Trophoblast cell (in vitro differentiated cells and primary cell): ENCODE data around the gene HSP90AA1. TPM values are rescaled to one million over a fixed set of nuclear protein-coding genes. Genes with fewer than 3 reads are reported as not detected.
A peak's percentile ranks its signal among the peaks of the same experiment; 100 is the strongest.
"Not testable (repeated sequence)": the region's sequence is repeated elsewhere in the genome, so short reads cannot be mapped to it uniquely, and the experiment has no call there.

ENCODE experiments used
- DNase-seq, 2 donors: peaks; one replicate each; pipeline ENCODE4 v3.0.0-alpha.2; 2016
- H2AFZ ChIP-seq: 2 replicates; pipeline ENCODE4 v1.6.1; 2013; ENCODE audit warnings: low read length, moderate library complexity, mild to moderate bottlenecking; ENCODE audit not compliant: insufficient read depth, poor library complexity
- H2AK5ac ChIP-seq: 2 replicates; pipeline ENCODE4 v1.6.1; 2013; ENCODE audit warnings: mild to moderate bottlenecking, low read length
- H2BK120ac ChIP-seq: 2 replicates; pipeline ENCODE4 v1.6.1; 2013; ENCODE audit warnings: low read length, mild to moderate bottlenecking, moderate library complexity; ENCODE audit not compliant: insufficient read depth, poor library complexity
- H2BK12ac ChIP-seq: 2 replicates; pipeline ENCODE4 v1.6.1; 2013; ENCODE audit warnings: mild to moderate bottlenecking, low read length, moderate library complexity
- H2BK5ac ChIP-seq: 2 replicates; pipeline ENCODE4 v1.6.1; 2013; ENCODE audit warnings: low read length, low read depth, moderate library complexity, mild to moderate bottlenecking; ENCODE audit not compliant: poor library complexity
- H3K14ac ChIP-seq: 2 replicates; pipeline ENCODE4 v1.6.1; 2013; ENCODE audit warnings: mild to moderate bottlenecking, low read length
- H3K18ac ChIP-seq: 2 replicates; pipeline ENCODE4 v1.6.1; 2013; ENCODE audit warnings: mild to moderate bottlenecking, low read length
- H3K23ac ChIP-seq: 2 replicates; pipeline ENCODE4 v1.6.1; 2013; ENCODE audit warnings: low read length
- H3K27ac ChIP-seq: 2 replicates; pipeline ENCODE4 v1.5.1; 2013; ENCODE audit warnings: low read depth, mild to moderate bottlenecking, inconsistent platforms, low read length, moderate library complexity
- H3K27me3 ChIP-seq: 2 replicates; pipeline ENCODE4 v1.6.1; 2013; ENCODE audit warnings: inconsistent platforms, mild to moderate bottlenecking, low read length, moderate library complexity; ENCODE audit not compliant: insufficient read depth
- H3K36me3 ChIP-seq, 2 experiments: 1 replicate in 1 of 2; 2 replicates in 1 of 2; pipeline ENCODE4 v1.6.1; 2013; ENCODE audit warnings: low read length in 2 of 2, mild to moderate bottlenecking in 2 of 2, moderate library complexity in 1 of 2; ENCODE audit not compliant: insufficient read depth in 2 of 2, control insufficient read depth in 1 of 2
- H3K4ac ChIP-seq: 2 replicates; pipeline ENCODE4 v1.6.1; 2013; ENCODE audit warnings: low read depth, mild to moderate bottlenecking, low read length, moderate library complexity
- H3K4me1 ChIP-seq, 2 experiments: 1 replicate in 1 of 2; 2 replicates in 1 of 2; pipeline ENCODE4 v1.6.1; 2013; ENCODE audit warnings: low read length in 2 of 2, mild to moderate bottlenecking in 2 of 2, moderate library complexity in 1 of 2; ENCODE audit not compliant: insufficient read depth in 2 of 2, control insufficient read depth in 1 of 2
- H3K4me2 ChIP-seq: 2 replicates; pipeline ENCODE4 v1.6.1; 2013; ENCODE audit warnings: inconsistent platforms, mild to moderate bottlenecking, low read length, moderate library complexity
- H3K4me3 ChIP-seq: 2 replicates; pipeline ENCODE4 v1.5.1; 2013; ENCODE audit warnings: mild to moderate bottlenecking, low read depth, low read length, inconsistent platforms
- H3K79me1 ChIP-seq: one replicate; pipeline ENCODE4 v1.6.1; 2013; ENCODE audit warnings: low read length
- H3K79me2 ChIP-seq: 2 replicates; pipeline ENCODE4 v1.6.1; 2013; ENCODE audit warnings: low read length, mild to moderate bottlenecking; ENCODE audit not compliant: control insufficient read depth, insufficient read depth, poor library complexity
- H3K9ac ChIP-seq: 2 replicates; pipeline ENCODE4 v1.6.1; 2013; ENCODE audit warnings: mild to moderate bottlenecking, low read length
- H3K9me3 ChIP-seq: 2 replicates; pipeline ENCODE4 v1.6.1; 2013; ENCODE audit warnings: low read depth, mild to moderate bottlenecking, control low read depth, inconsistent platforms, low read length; ENCODE audit not compliant: insufficient read depth
- H4K12ac ChIP-seq: 2 replicates; pipeline ENCODE4 v1.6.1; 2013; ENCODE audit warnings: low read depth, mild to moderate bottlenecking, low read length, moderate library complexity
- H4K8ac ChIP-seq: 2 replicates; pipeline ENCODE4 v1.6.1; 2013; ENCODE audit warnings: low read depth, mild to moderate bottlenecking, low read length, moderate library complexity
- H4K91ac ChIP-seq: one replicate; pipeline ENCODE4 v1.6.1; 2013; ENCODE audit warnings: low read depth, mild to moderate bottlenecking, low read length, moderate library complexity
- WGBS: extraction: QIAGEN DNeasy Blood & Tissue Kit; methylation state at CpG from one replicate; pipeline ENCODE4 v1.1.7; 2013; ENCODE audit warnings: missing lambda C conversion rate; ENCODE audit not compliant: insufficient read length, insufficient coverage; ENCODE audit errors: extremely low coverage; 5-methylcytosine and 5-hydroxymethylcytosine counted together
- polyA plus RNA-seq: library from polyadenylated mRNA; stranded (reverse); fragments of 200-250 nt; gene quantifications from 2 replicates; pipeline ENCODE4 v1.2.3, GENCODE V29; 2013

The HSP90AA1 gene
- 699 and 726 TPM in 2 replicates for polyA plus RNA-seq

DNA sequence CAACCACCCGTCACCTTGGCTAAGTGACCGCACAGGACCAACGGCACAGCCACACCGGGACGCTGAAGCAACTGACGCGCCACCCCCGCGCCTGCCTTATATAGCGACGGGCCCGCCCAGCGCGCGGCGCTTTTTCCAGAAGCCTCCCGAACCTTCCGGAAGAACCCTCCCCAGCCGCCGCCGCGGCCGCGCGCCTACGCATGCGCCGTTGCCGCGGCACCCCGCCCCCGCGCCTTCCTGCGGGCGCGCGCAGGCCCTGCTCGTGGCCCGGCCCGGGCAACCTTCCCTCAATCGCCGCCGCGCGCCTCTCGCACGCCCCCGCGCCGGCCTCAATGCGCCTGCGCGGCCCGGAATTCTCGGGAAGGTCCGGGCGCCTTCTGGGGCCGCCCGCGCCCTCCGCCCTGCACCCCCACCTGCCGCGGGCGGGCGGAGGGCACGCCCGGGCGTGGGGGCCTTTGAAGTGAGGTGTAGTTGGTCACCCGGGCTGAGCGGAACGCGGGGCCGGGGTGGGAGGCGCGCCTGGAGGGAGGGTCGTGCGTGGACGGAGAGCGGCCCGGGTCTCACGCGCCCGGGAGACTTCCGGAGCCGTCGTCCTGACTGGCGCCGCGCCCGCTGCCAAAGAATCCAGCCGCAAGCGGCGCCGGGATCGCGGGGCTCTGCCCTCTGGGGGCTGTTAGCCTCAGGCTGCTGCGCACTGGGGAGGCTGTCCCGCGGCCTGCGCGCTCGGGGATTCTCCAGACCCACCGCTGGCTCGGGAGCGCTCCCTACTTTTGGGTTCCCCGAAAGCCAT is at the start of gene HSP90AA1:
Gene HSP90AA1 (minus strand): TSS at position 73 of the 790 bp plus-strand sequence. CDS start 666 bp downstream, outside the sequence.
- Histone ChIP-seq H2BK5ac (peak within 1 kb of the TSS; percentile 99), H2AFZ (peak within 1 kb of the TSS; percentile 95), H4K91ac (peak within 1 kb of the TSS; percentile 98), H4K12ac (peak within 1 kb of the TSS; percentile 99), H2AK5ac (peak within 1 kb of the TSS; percentile 90), H2BK12ac (peak within 1 kb of the TSS; percentile 52), H3K4me1 (peaks cover 22% of the 10 kb centered on the region in 2 experiments), H3K4ac (peak within 1 kb of the TSS; percentile 97), H3K36me3 (peaks cover 12 to 29% of the 10 kb centered on the region in 2 experiments), H2BK120ac (peak within 1 kb of the TSS; percentile 99), H3K23ac (no peak within 1 kb of the TSS), H4K8ac (peak within 1 kb of the TSS; percentile 100), H3K79me1 (peaks cover 20% of the 10 kb centered on the region), H3K79me2 (peaks cover 21% of the 10 kb centered on the region), H3K27me3 (no peaks in the 10 kb centered on the region), H3K9ac (peak within 1 kb of the TSS; percentile 98), H3K9me3 (no peaks in the 10 kb centered on the region), H3K4me3 (peak within 1 kb of the TSS; percentile 87), H3K27ac (peak within 1 kb of the TSS; percentile 98), H3K18ac (peak within 1 kb of the TSS; percentile 98), H3K4me2 (peak within 1 kb of the TSS; percentile 63), H3K14ac (peak within 1 kb of the TSS; percentile 98)
- WGBS, result no CpG with 5 or more reads among the region's 106 CpGs
- peak; percentile 93 to 97 for DNase-seq

DNA sequence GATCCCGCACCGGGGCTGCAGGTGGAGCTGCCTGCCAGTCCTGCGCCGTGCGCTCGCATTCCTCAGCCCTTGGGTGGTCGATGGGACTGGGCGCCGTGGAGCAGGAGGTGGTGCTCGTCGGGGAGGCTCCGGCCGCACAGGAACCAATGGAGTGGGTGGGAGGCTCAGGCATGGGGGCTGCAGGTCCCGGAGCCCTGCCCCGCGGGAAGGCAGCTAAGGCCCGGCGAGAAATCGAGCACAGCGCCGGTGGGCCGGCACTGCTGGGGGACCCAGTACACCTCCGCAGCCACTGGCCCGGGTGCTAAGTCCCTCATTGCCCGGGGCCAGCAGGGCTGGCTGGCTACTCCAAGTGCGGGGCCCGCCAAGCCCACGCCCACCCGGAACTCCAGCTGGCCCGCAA is 48.6 kb upstream of the HSP90AA1 start:
- not testable (repeated sequence) for H2BK5ac ChIP-seq, DNase-seq, H3K4me1 ChIP-seq, H3K4me2 ChIP-seq, H4K12ac ChIP-seq, H2BK12ac ChIP-seq, H3K4me3 ChIP-seq, H3K79me2 ChIP-seq, H3K14ac ChIP-seq, H2AFZ ChIP-seq, H3K23ac ChIP-seq, H3K9ac ChIP-seq, H3K36me3 ChIP-seq, H2BK120ac ChIP-seq, H3K9me3 ChIP-seq, H4K8ac ChIP-seq, H3K27me3 ChIP-seq, H3K18ac ChIP-seq, H3K4ac ChIP-seq, H3K27ac ChIP-seq, H3K79me1 ChIP-seq, H2AK5ac ChIP-seq, H4K91ac ChIP-seq
- WGBS, result no CpG with 5 or more reads among the region's 30 CpGs

DNA sequence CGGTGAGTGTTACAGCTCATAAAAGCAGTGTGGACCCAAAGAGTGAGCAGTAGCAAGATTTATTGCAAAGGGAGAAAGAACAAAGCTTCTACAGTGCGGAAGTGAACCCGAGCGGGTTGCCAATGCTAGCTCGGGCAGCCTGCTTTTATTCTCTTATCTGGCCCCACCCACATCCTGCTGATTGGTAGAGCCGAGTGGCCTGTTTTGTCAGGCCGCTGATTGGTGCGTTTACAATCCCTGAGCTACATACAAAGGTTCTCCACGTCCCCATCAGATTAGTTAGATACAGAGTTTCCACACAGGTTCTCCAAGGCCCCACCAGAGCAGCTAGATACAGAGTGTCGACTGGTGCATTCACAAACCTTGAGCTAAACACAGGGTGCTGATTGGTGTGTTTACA is 47.9 kb upstream of the HSP90AA1 start:
- not testable (repeated sequence) for H3K14ac ChIP-seq, H3K18ac ChIP-seq, H3K4me2 ChIP-seq, H2BK5ac ChIP-seq, H4K91ac ChIP-seq, H2AK5ac ChIP-seq, H3K23ac ChIP-seq, H3K4me3 ChIP-seq, H2BK12ac ChIP-seq, H3K79me1 ChIP-seq, DNase-seq, H2AFZ ChIP-seq, H3K36me3 ChIP-seq, H4K8ac ChIP-seq, H3K79me2 ChIP-seq, H3K27me3 ChIP-seq, H3K27ac ChIP-seq, H3K9ac ChIP-seq, H4K12ac ChIP-seq, H3K4me1 ChIP-seq, H3K9me3 ChIP-seq, H2BK120ac ChIP-seq, H3K4ac ChIP-seq
- WGBS, result no CpG with 5 or more reads among the region's 10 CpGs

DNA sequence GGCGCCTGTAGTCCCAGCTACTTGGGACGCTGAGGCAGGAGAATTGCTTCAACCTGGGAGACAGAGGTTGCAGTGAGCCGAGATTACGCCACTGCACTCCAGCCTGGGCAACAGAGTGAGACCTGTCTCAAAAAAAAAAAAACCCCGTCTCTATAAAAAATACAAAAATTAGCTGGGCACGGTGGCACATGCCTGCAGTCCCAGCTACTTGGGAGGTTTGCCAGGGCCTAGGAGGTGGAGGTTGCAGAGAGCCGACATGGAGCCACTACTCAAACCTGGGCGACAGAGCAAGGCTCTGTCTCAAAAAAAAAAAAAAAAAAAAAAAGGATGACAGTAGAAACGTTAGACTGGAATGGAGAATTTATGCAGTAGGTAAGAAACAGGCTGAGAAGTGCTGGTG is 47.2 kb upstream of the HSP90AA1 start:
- H2BK5ac ChIP-seq, H3K4ac ChIP-seq, H3K18ac ChIP-seq, H3K36me3 ChIP-seq, H2AFZ ChIP-seq, H3K4me3 ChIP-seq, H3K79me1 ChIP-seq, H2AK5ac ChIP-seq, H3K23ac ChIP-seq, H2BK120ac ChIP-seq, H3K4me1 ChIP-seq, H3K27me3 ChIP-seq, H3K14ac ChIP-seq, H3K27ac ChIP-seq, H4K91ac ChIP-seq, H3K79me2 ChIP-seq, H3K9me3 ChIP-seq, H3K4me2 ChIP-seq, H4K8ac ChIP-seq, H3K9ac ChIP-seq, H4K12ac ChIP-seq, H2BK12ac ChIP-seq, DNase-seq: not testable (repeated sequence)
- no CpG with 5 or more reads among the region's 9 CpGs for WGBS
